ENCODE results near the gene SCN5A.

DNA sequence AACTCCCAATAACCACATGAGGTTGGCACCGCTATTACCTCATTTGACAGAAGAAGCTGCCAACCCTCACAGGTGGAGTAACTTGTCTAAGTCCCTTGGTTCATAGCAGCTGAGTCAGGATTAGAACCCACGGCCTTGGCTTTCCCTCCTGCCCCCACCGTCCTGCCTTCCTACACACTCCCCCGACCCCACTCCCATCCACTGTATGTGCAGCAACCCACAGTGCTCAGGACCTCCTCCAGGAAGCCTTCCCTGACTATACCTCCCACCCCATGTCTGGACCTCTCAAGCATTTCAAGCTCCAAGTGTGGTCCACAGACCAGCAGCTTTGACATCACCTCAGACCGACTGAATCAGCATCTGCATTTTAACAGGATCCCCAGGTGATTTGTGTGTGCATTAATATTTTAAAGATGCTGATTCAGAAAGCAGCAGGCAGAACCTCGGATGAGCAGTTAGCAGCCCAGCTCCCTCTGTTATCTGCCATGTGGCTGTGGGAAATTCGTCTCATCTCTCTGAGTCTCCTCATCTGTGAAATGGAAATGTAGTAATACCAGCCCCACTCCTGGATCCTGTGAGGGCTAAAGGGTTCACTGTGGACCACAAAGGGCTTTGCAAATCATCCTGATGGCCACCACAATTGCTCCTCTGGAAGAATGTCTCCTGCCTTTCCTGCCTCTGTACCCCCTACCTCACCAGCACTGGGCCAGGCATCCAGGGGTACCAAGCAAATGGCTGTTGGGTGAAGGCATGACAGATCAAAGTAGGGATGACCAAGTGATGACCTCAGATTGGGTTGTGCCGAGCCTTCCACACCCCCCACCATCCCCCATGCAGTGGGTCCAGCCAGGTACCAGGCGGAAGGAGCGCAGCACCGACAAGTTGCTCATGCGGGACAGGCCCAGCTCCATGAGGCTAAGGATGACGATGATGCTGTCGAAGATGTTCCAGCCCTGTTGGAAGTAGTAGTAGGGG, 62.7 kb downstream of the SCN5A start:
- TF ChIP-seq, protein P1, sequence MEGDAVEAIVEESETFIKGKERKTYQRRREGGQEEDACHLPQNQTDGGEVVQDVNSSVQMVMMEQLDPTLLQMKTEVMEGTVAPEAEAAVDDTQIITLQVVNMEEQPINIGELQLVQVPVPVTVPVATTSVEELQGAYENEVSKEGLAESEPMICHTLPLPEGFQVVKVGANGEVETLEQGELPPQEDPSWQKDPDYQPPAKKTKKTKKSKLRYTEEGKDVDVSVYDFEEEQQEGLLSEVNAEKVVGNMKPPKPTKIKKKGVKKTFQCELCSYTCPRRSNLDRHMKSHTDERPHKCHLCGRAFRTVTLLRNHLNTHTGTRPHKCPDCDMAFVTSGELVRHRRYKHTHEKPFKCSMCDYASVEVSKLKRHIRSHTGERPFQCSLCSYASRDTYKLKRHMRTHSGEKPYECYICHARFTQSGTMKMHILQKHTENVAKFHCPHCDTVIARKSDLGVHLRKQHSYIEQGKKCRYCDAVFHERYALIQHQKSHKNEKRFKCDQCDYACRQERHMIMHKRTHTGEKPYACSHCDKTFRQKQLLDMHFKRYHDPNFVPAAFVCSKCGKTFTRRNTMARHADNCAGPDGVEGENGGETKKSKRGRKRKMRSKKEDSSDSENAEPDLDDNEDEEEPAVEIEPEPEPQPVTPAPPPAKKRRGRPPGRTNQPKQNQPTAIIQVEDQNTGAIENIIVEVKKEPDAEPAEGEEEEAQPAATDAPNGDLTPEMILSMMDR (IDR thresholded peaks at IDR 0.05) = no peak
- TF ChIP-seq EZH2 (IDR thresholded peaks at IDR 0.05) (no peak), EZH2phosphoT487 (IDR thresholded peaks at IDR 0.05) (no peak)
